Spleen (tissue), 11 donors: ENCODE results near the gene SOX5. TPM values are rescaled to one million over a fixed set of nuclear protein-coding genes. Genes with fewer than 3 reads are reported as not detected.

Experiments
- DNase-seq: peaks from one replicate; pipeline ENCODE4 v3.0.0-alpha.2; 2020
- H3K27ac ChIP-seq, 8 donors: fragments of 200-600 bp; sonication (generic) in 7 of 8; 1 replicate in 4 of 8; 2 replicates in 4 of 8; pipeline versions ENCODE4 v1.5.0 to v1.8.0; 2016 to 2021; ENCODE audit warnings: inconsistent platforms in 4 of 8, mild to moderate bottlenecking in 4 of 8, moderate library complexity in 1 of 8
- H3K27me3 ChIP-seq, 7 donors: fragments of 200-600 bp; sonication (generic) in 6 of 7; replicated peaks in 1 of 7; 1 replicate in 4 of 7; 2 replicates in 3 of 7; pipeline versions ENCODE4 v1.5.0 to v1.8.0; 2016 to 2021; ENCODE audit warnings: inconsistent platforms in 3 of 7, mild to moderate bottlenecking in 1 of 7
- H3K36me3 ChIP-seq, 6 donors: fragments of 200-600 bp; sonication (generic) in 5 of 6; 1 replicate in 4 of 6; 2 replicates in 2 of 6; pipeline versions ENCODE4 v1.5.0 to v1.8.0; 2016 to 2021; ENCODE audit warnings: inconsistent platforms in 2 of 6
- H3K4me1 ChIP-seq, 6 donors: fragments of 200-600 bp; sonication (generic) in 5 of 6; 1 replicate in 3 of 6; 2 replicates in 3 of 6; pipeline versions ENCODE4 v1.5.0 to v1.8.0; 2016 to 2021; ENCODE audit warnings: inconsistent platforms in 3 of 6
- H3K4me3 ChIP-seq, 8 donors: fragments of 200-600 bp; sonication (generic) in 7 of 8; 1 replicate in 4 of 8; 2 replicates in 4 of 8; pipeline versions ENCODE4 v1.5.0 to v1.8.0; 2016 to 2021; ENCODE audit warnings: inconsistent platforms in 4 of 8, mild to moderate bottlenecking in 4 of 8, moderate library complexity in 2 of 8
- H3K9me3 ChIP-seq, 8 donors: fragments of 200-600 bp; sonication (generic) in 7 of 8; 1 replicate in 4 of 8; 2 replicates in 4 of 8; pipeline versions ENCODE4 v1.5.0 to v1.8.0; 2016 to 2021; ENCODE audit warnings: inconsistent platforms in 4 of 8
- POLR2A ChIP-seq, 3 donors: fragments of 450-650 bp; IDR thresholded peaks; one replicate each; pipeline ENCODE4 v1.5.1; 2017; ENCODE audit warnings: antibody characterized with exemption in 3 of 3, mild to moderate bottlenecking in 1 of 3
- POLR2AphosphoS5 ChIP-seq, 3 donors: sonication (generic); formaldehyde crosslinking; IDR thresholded peaks; one replicate each; pipeline ENCODE4 v1.5.1; 2017; ENCODE audit warnings: antibody characterized with exemption in 3 of 3
- WGBS, 5 donors: extraction: QIAGEN DNeasy Blood & Tissue Kit in 3 of 5; methylation state at CpG; one replicate each; pipeline versions ENCODE4 v1.1.5 to v1.1.7; 2013 to 2018; 5-methylcytosine and 5-hydroxymethylcytosine counted together
- intact Hi-C: fragments of 100-400 bp; cut with DNase I; formaldehyde crosslinking; loops from one replicate; pipeline ENCODE4 v1.15.0; 2023; ENCODE audit warnings: low total_unique reads
- polyA plus RNA-seq, 3 donors: library from polyadenylated mRNA; stranded (reverse); fragments of 200-250 nt; gene quantifications; one replicate each; pipeline ENCODE4 v1.2.1, GENCODE V29; 2013
- total RNA-seq, 7 donors: library from RNA; depleted of rRNA in 3 of 7; stranded (reverse); fragments of >200 nt in 3 of 7; fragmentation: NEBNext Ultra II Directional in 4 of 7; extraction: Animal tissue kit (Norgen Biotek cat#: 25700) in 4 of 7; gene quantifications; one replicate each; pipeline versions ENCODE4 v1.1.0 to v1.2.1, GENCODE V29; 2016 to 2021
- TF ChIP-seq, protein P1 (sequence below), 11 experiments: fragments of 200-600 bp in 7 of 11; fragments of 450-650 bp in 4 of 11; sonication (generic) in 4 of 11; IDR thresholded peaks in 8 of 11; conservative IDR thresholded peaks in 3 of 11; 1 replicate in 7 of 11; 2 replicates in 4 of 11; pipeline versions ENCODE4 v1.4.0 to v1.8.0; 2016 to 2021; ENCODE audit warnings: antibody characterized with exemption in 11 of 11, inconsistent platforms in 4 of 11, mild to moderate bottlenecking in 1 of 11
- donor health status: healthy with polysubstance abuse.
- donor health status: DM: no; HTN: no; CAD: no; lungs with moderate emphysema.
- donor health status: DM: no; HTN: no; CAD: no.
- donor health status: Bipolar disorder and iron deficiency.
- donor health status: healthy.
- donor health status: DM: no; HTN: no; CAD: no.
- donor health status: DM: yes; HTN: yes; CAD: no.

SOX5 gene
- total and polyA plus RNA-seq, 10 donors = 0.20 to 21.3 (median 8.7) TPM

DNA sequence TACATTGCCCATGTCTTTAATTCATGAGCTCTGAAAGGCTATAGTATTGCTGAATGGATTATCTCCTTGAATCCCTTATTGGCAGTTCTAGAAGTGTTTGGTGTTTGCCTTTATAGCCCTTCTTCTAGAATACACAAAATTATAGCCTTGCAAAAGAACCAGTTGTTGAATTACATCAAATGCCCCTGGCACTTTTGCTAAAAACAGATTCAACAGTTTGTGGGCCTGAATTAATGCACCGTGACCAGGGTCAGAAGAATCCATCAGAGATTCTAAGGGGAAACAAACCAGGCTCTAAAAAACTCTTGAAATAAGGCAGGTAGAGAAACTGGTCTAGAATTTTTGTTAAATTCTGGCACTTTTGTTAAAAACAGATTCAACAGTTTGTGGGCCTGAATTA, 197.8 kb downstream of the SOX5 start:
- WGBS, 5 donors = 84 to 94% (median 86%) methylated on average over 1 of the region's 1 CpG
- DNase-seq = no peak
- Histone ChIP-seq H3K4me1 (no peaks in the 10 kb centered on the region), H3K27me3 (no peaks in the 10 kb centered on the region), H3K4me3 (no peak overlapping the region), H3K36me3 (no peaks in the 10 kb centered on the region), H3K27ac (no peak overlapping the region), H3K9me3 (no peaks in the 10 kb centered on the region)
- TF ChIP-seq POLR2A (IDR thresholded peaks at IDR 0.05) (no peak), POLR2AphosphoS5 (IDR thresholded peaks at IDR 0.05) (no peak)
- TF ChIP-seq, protein P1, sequence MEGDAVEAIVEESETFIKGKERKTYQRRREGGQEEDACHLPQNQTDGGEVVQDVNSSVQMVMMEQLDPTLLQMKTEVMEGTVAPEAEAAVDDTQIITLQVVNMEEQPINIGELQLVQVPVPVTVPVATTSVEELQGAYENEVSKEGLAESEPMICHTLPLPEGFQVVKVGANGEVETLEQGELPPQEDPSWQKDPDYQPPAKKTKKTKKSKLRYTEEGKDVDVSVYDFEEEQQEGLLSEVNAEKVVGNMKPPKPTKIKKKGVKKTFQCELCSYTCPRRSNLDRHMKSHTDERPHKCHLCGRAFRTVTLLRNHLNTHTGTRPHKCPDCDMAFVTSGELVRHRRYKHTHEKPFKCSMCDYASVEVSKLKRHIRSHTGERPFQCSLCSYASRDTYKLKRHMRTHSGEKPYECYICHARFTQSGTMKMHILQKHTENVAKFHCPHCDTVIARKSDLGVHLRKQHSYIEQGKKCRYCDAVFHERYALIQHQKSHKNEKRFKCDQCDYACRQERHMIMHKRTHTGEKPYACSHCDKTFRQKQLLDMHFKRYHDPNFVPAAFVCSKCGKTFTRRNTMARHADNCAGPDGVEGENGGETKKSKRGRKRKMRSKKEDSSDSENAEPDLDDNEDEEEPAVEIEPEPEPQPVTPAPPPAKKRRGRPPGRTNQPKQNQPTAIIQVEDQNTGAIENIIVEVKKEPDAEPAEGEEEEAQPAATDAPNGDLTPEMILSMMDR (IDR thresholded peaks at IDR 0.05 in 8 of 11, conservative IDR thresholded peaks at IDR 0.05 in 3 of 11) = no peak
- intact Hi-C loops = no loop called here

DNA sequence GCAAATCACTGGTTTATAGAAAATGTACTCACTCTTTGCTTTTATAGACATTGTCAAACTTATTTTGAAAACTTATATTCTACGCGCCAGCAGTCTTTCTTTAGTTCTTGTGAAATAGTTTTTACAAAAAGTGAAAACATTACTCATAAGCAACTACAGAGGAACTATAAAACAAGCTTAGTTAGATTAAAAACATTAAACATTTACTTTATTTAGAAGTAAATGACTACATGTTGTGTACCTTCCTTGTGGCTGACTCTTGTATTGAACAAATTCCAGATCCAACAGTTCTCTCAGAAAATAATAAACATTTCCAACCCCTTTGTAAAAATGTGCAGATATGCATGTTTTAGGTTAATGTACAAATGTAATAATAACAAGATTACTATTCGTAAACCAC, 198.5 kb downstream of the SOX5 start:
- 88 to 95% (median 92%) methylated on average over 3 of the region's 3 CpGs for WGBS, 5 donors
- Histone ChIP-seq H3K27ac (no peak overlapping the region), H3K27me3 (no peaks in the 10 kb centered on the region), H3K9me3 (no peaks in the 10 kb centered on the region), H3K36me3 (no peaks in the 10 kb centered on the region), H3K4me1 (no peaks in the 10 kb centered on the region), H3K4me3 (no peak overlapping the region)
- DNase-seq = no peak
- intact Hi-C loops = no loop called here
- no peak for TF ChIP-seq POLR2A (IDR thresholded peaks at IDR 0.05)
- TF ChIP-seq, protein P1 (IDR thresholded peaks at IDR 0.05 in 8 of 11, conservative IDR thresholded peaks at IDR 0.05 in 3 of 11) = no peak
- TF ChIP-seq POLR2AphosphoS5 (IDR thresholded peaks at IDR 0.05) = no peak

DNA sequence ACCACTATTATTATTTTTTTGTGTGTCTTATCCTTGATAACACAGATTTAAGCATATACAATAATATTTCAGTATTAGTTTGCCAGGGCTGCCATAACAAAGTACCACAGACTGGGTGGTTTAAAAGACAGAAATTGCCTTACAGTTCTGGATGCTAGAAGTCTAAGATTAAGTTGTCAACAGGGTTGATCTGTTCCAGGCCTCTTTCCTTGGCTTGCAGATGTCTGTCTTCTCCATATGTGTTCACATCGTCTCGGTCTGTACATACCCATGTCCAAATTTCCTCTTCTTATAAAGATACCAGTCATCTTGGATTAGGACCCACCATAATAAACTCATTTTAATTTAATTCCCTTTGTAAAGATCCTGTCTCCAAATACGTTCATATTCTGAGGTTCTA, 204.8 kb downstream of the SOX5 start:
- TF ChIP-seq, protein P1 (IDR thresholded peaks at IDR 0.05 in 8 of 11, conservative IDR thresholded peaks at IDR 0.05 in 3 of 11) = no peak
- TF ChIP-seq POLR2AphosphoS5 (IDR thresholded peaks at IDR 0.05) (no peak), POLR2A (IDR thresholded peaks at IDR 0.05) (no peak)
- 85 to 93% (median 87%) methylated on average over 3 of the region's 3 CpGs for WGBS, 5 donors
- no peaks in the 10 kb centered on the region for H3K4me1 ChIP-seq

DNA sequence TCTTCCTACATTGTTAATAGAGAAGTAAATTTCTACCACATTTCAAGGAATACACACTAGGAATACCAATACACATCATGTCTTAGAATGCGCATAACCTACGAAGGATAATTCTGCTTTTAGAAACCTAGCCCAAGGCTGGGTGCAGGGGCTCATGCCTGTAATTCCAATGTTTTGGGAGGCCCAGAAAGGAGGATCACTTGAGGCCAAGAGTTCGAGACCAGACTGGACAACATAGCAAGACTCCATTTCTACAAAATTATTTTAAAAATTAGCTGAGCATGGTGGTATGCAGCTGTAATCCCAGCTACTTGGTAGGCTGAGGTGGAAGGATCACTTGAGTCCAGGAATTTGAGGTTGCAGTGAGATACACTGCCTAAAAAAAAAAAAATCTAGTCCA, 206.9 kb downstream of the SOX5 start:
- H3K36me3 ChIP-seq = no peaks in the 10 kb centered on the region
- TF ChIP-seq POLR2AphosphoS5 (IDR thresholded peaks at IDR 0.05) (no peak), POLR2A (IDR thresholded peaks at IDR 0.05) (no peak)
- TF ChIP-seq, protein P1 (IDR thresholded peaks at IDR 0.05 in 8 of 11, conservative IDR thresholded peaks at IDR 0.05 in 3 of 11) = no peak
- no peak overlapping the region for H3K4me3 ChIP-seq
- H3K27ac ChIP-seq = no peak overlapping the region
- no peaks in the 10 kb centered on the region for H3K4me1 ChIP-seq
- WGBS, 5 donors = 87 to 97% (median 91%) methylated on average over 3 of the region's 3 CpGs
- no peaks in the 10 kb centered on the region for H3K27me3 ChIP-seq
- H3K9me3 ChIP-seq = no peaks in the 10 kb centered on the region
- DNase-seq = no peak
- intact Hi-C loops = no loop called here

More for the DNA sequence above, 204.8 kb downstream of the SOX5 start:
- Histone ChIP-seq H3K9me3 (no peaks in the 10 kb centered on the region), H3K27ac (no peak overlapping the region), H3K36me3 (no peaks in the 10 kb centered on the region), H3K4me3 (no peak overlapping the region), H3K27me3 (no peaks in the 10 kb centered on the region)
- intact Hi-C loops = no loop called here
- DNase-seq = no peak
